ENCODE measurements around the gene CRBN. TPM values are rescaled to one million over a fixed set of nuclear protein-coding genes. Genes with fewer than 3 reads are reported as not detected.

The CRBN gene
- total and polyA plus RNA-seq, 9 of the 15 experiments (the other 6 are each of a cell fraction or from before 2014, with no cell fraction given): 40.8 to 331 (median 57.4) TPM

GRCh38 chr3:3126477-3127431, 52.7 kb downstream of the CRBN start, which contains the start of gene TRNT1 (continued):
- TF ChIP-seq MEF2D (tag; conservative IDR thresholded peaks at IDR 0.05; ENCODE audit: low read depth): no peak
- no peak for TF ChIP-seq NCOA4 (IDR thresholded peaks at IDR 0.05; ENCODE audit: partially characterized antibody)
- peak; percentile 46; the same call in 1 of the 2 replicates for TF ChIP-seq SAFB (IDR thresholded peaks at IDR 0.05; ENCODE audit: borderline replicate concordance, low read depth, low read length)
- no peak for TF ChIP-seq CUX1 (CRISPR knock-in tag; IDR thresholded peaks at IDR 0.05)
- TF ChIP-seq JUND (IDR thresholded peaks at IDR 0.05; ENCODE audit: borderline replicate concordance, low read depth, low read length): peak; percentile 96
- peak; percentile 85 for TF ChIP-seq JUND (tag; IDR thresholded peaks at IDR 0.05; ENCODE audit: borderline replicate concordance, low read depth, low read length)
- TF ChIP-seq EZH2 (IDR thresholded peaks at IDR 0.05; ENCODE audit: borderline replicate concordance, low read depth, low read length): no peak
- peak; percentile 92 for TF ChIP-seq ZNF395 (CRISPR knock-in tag; IDR thresholded peaks at IDR 0.05)
- peak; percentile 91 for TF ChIP-seq HNRNPLL (IDR thresholded peaks at IDR 0.05; ENCODE audit: low read depth, low read length, poor library complexity, severe bottlenecking)
- TF ChIP-seq CEBPB (tag; IDR thresholded peaks at IDR 0.05): no peak
- peak; percentile 46 for TF ChIP-seq NFIC (IDR thresholded peaks at IDR 0.05)
- peak; percentile 65; the same call in 1 of the 2 replicates for TF ChIP-seq NFATC3 (IDR thresholded peaks at IDR 0.05)
- no peak; the same call in 1 of the 2 replicates for TF ChIP-seq SREBF2 (CRISPR knock-in tag; IDR thresholded peaks at IDR 0.05)
- TF ChIP-seq POLR2AphosphoS5 (IDR thresholded peaks at IDR 0.05; ENCODE audit: control insufficient read depth, insufficient read depth, low read depth, low read length): peak; percentile 90
- peak; percentile 98 for TF ChIP-seq PHF8 (IDR thresholded peaks at IDR 0.05; ENCODE audit: borderline replicate concordance, low read length)
- no peak for TF ChIP-seq XRCC5 (IDR thresholded peaks at IDR 0.05; ENCODE audit: low read depth, low read length)
- peak; percentile 60 to 81; a peak in 2 of 4 replicates for TF ChIP-seq SIN3A (IDR thresholded peaks at IDR 0.05; ENCODE audit: borderline replicate concordance in 2 of 2, control insufficient read depth in 1 of 2, low read depth in 2 of 2, low read length in 2 of 2)
- TF ChIP-seq FOS (IDR thresholded peaks at IDR 0.05; ENCODE audit: extremely low read depth, insufficient read length): peak; percentile 34
- no peak for TF ChIP-seq DLX4 (CRISPR knock-in tag; IDR thresholded peaks at IDR 0.05)
- peak; percentile 59 for TF ChIP-seq PML (IDR thresholded peaks at IDR 0.05; ENCODE audit: low read length)
- TF ChIP-seq MCM7 (IDR thresholded peaks at IDR 0.05): no peak

All from K562 (cell line).